Common myeloid progenitor, CD34-positive (primary cell): ENCODE data around the gene KIRREL3.

Experiments used
- CTCF ChIA-PET: fragments of 350-600 bp; sonication (Branson Sonifier 250); formaldehyde crosslinking; loops from one replicate; lab custom pipeline; 2021; ENCODE audit warnings: antibody characterized with exemption; lab: Charles Lee
- POLR2A ChIA-PET: fragments of 350-600 bp; sonication (Branson Sonifier 250); formaldehyde crosslinking; loops from one replicate; lab custom pipeline; 2021; ENCODE audit warnings: antibody characterized with exemption; lab: Charles Lee
- DNase-seq, 3 donors: peaks; one replicate each; pipeline versions ENCODE4 v3.0.0 to v3.0.0-alpha.2; 2013
- H3K27ac ChIP-seq, 2 experiments: 1 replicate in 1 of 2; 2 replicates in 1 of 2; pipeline ENCODE4 v1.7.0; 2013; ENCODE audit warnings: inconsistent platforms in 2 of 2, low read length in 2 of 2, mild to moderate bottlenecking in 2 of 2, low read depth in 1 of 2, moderate library complexity in 1 of 2; ENCODE audit not compliant: severe bottlenecking in 2 of 2, insufficient read depth in 1 of 2, poor library complexity in 1 of 2
- H3K27me3 ChIP-seq, 5 experiments: replicated peaks in 2 of 5; 1 replicate in 3 of 5; 2 replicates in 2 of 5; pipeline versions ENCODE4 v1.6.1 to v1.7.0; 2013; ENCODE audit warnings: low read length in 4 of 5, mild to moderate bottlenecking in 2 of 5, moderate library complexity in 2 of 5, inconsistent platforms in 1 of 5; ENCODE audit not compliant: insufficient read depth in 5 of 5, control insufficient read depth in 4 of 5
- H3K36me3 ChIP-seq, 4 experiments: 1 replicate in 2 of 4; 2 replicates in 2 of 4; pipeline versions ENCODE4 v1.6.1 to v1.7.0; 2013; ENCODE audit warnings: low read length in 3 of 4, control low read depth in 1 of 4, mild to moderate bottlenecking in 1 of 4; ENCODE audit not compliant: control insufficient read depth in 4 of 4, insufficient read depth in 4 of 4
- H3K4me1 ChIP-seq, 4 experiments: 1 replicate in 3 of 4; 2 replicates in 1 of 4; pipeline versions ENCODE4 v1.6.1 to v1.7.1; 2013; ENCODE audit warnings: low read length in 3 of 4, mild to moderate bottlenecking in 3 of 4, control low read depth in 1 of 4, inconsistent platforms in 1 of 4, moderate library complexity in 1 of 4; ENCODE audit not compliant: control insufficient read depth in 4 of 4, insufficient read depth in 4 of 4; ENCODE audit errors: control extremely low read depth in 1 of 4
- H3K4me3 ChIP-seq, 7 experiments: 1 replicate in 4 of 7; 2 replicates in 3 of 7; pipeline versions ENCODE4 v1.5.1 to v1.7.0; 2013; ENCODE audit warnings: mild to moderate bottlenecking in 7 of 7, low read length in 6 of 7, moderate library complexity in 6 of 7, inconsistent platforms in 2 of 7, low read depth in 2 of 7, control low read depth in 1 of 7; ENCODE audit not compliant: insufficient read depth in 4 of 7, control insufficient read depth in 1 of 7; ENCODE audit errors: extremely low read depth in 1 of 7
- H3K9me3 ChIP-seq, 5 experiments: 1 replicate in 4 of 5; 2 replicates in 1 of 5; pipeline versions ENCODE4 v1.6.1 to v1.7.1; 2013; ENCODE audit warnings: low read length in 4 of 5, mild to moderate bottlenecking in 2 of 5, inconsistent platforms in 1 of 5, low read depth in 1 of 5, moderate library complexity in 1 of 5; ENCODE audit not compliant: control insufficient read depth in 4 of 5, insufficient read depth in 2 of 5; ENCODE audit errors: control extremely low read depth in 1 of 5
- WGBS: methylation state at CpG from one replicate; pipeline ENCODE4 v1.1.5; 2013; ENCODE audit not compliant: insufficient coverage; 5-methylcytosine and 5-hydroxymethylcytosine counted together

The KIRREL3 gene

DNA sequence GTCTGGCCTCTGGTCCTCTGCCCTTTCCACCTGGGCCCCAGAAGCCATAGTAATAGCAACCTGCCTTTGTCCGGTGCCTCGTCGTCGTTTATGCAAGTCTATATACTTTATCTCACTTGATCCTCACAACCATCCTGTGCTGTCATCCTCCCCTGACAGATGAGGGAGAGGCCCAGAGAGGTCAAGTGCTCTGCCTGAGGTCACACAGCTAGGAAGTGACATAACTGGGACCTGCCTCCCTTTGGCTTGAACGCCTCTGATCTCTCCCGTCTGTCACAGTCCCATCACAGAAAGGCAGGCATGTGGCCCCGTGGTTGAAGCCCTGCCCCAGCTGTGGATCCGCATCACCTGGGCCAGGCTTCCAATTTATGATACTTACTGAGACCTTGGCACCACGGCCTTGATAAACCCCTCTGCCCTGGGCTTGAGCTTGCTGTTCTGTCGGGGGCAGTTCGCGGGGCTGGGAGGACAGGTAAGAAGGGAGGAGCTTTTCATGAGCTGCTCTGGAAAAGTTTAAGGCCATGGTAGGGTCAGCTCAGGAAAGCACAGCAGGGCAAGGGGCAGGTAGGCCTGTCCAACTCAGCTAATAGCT, 398.1 kb downstream of the KIRREL3 start:
- POLR2A ChIA-PET, result no interaction called here

DNA sequence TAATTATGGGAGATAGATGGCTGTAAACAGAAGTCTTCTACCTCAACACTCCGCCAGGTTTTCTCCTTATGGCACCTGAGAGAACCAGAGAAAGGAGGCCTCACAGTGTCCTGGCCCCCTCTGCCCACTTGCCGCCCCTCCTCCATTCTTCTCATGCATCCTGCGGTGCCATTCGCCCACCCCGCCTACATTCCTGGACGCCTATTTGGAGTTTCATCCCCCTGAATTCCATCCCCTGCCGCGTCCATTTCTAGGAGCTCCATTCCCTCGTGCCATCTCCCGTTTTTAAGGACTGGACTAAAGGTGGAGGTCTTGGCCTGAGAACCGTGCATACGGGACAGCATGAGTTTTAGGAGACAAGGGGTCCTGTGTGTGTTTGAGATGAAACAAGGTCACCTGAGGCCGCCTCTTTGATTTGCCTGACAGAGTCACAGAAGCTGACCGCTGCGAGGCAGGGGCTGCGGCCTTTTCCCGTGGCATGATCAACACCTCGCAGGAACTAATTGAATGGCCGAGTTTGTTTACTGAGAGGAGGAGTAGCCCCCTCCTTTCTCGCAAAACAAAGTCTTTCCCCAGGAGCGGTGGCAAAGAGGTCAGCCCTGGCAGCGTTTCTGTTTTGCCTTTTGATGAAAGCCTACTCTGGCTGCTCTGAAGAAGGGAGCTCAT, 398.9 kb downstream of the KIRREL3 start:
- CTCF ChIA-PET, result no interaction called here
- Histone ChIP-seq H3K9me3 (peaks cover 0 to 6% (median 0%) of the 10 kb centered on the region in 5 experiments), H3K27ac (no peak overlapping the region), H3K27me3 (peaks cover 2 to 69% (median 15%) of the 10 kb centered on the region in 5 experiments), H3K4me3 (no peak overlapping the region), H3K4me1 (no peaks in the 10 kb centered on the region), H3K36me3 (no peaks in the 10 kb centered on the region)
- WGBS, result 69% methylated on average over 18 of the region's 22 CpGs
- POLR2A ChIA-PET, result no interaction called here
- no peak for DNase-seq

More for the DNA sequence above, 398.1 kb downstream of the KIRREL3 start:
- WGBS, result 88% methylated on average over 11 of the region's 12 CpGs
- H3K36me3 ChIP-seq, result no peaks in the 10 kb centered on the region
- no peak overlapping the region for H3K27ac ChIP-seq
- peaks cover 2 to 76% (median 15%) of the 10 kb centered on the region in 5 experiments for H3K27me3 ChIP-seq
- DNase-seq, result no peak
- no peaks in the 10 kb centered on the region for H3K4me1 ChIP-seq
- peaks cover 0 to 6% (median 0%) of the 10 kb centered on the region in 5 experiments for H3K9me3 ChIP-seq
- H3K4me3 ChIP-seq, result no peak overlapping the region
- CTCF ChIA-PET, result no interaction called here

DNA sequence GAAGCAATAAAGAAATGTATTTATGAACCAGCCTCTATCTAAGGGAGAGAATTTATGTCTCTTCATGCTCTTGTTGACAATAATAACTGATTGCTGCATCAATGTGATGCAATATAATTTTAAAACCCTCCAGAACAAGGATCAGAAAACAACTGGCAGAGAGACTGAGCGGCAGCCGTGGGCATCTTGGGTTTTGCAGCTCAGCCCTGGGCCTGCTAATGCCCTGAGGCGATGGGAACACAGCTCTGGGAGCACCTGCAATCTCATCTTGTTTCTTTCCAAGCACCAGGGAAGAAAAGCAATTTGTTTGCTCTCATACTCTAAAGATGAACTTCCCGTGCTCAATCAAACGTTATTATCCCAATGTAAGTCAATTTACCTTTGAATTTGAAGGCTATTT, 399.4 kb downstream of the KIRREL3 start:
- WGBS, result 66% methylated on average over 3 of the region's 5 CpGs

DNA sequence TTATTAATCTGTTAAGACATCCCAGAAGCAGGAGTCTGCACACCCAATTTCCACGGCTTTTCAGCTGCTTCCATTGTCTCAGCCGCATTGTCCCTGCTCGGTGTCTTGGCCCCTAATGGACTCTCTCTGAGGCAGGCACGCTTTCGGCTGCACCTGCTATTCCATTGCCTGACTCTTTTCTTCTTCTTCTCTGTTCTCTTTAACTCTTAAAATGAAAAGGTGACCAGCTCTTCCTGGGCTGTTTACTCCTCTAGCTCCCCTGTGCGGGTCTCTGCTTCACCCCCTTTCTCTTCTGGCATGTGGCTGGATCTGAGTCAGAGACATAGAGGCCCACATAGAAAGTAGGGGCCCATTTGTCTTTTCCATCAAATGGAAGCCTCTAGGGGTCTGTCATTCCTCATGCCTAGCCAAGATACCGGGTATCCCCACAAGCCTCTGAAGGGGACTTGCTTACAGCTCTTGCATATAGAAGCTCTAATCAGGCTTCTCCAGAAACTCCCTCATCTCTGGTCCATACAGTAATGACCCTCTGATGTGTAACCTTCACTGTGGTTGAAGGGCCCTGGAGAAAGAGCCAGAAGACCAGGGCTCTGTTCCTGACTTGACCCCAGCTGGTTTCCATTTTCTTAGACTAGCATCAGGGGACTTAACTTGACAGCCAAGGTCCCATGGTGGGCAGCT, 401.2 kb downstream of the KIRREL3 start:
- no peaks in the 10 kb centered on the region for H3K4me1 ChIP-seq
- 90% methylated on average over 7 of the region's 7 CpGs for WGBS
- no peaks in the 10 kb centered on the region for H3K36me3 ChIP-seq
- peaks cover 2 to 57% (median 11%) of the 10 kb centered on the region in 5 experiments for H3K27me3 ChIP-seq
- DNase-seq, result no peak
- H3K4me3 ChIP-seq, result no peak overlapping the region
- peaks cover 0 to 6% (median 0%) of the 10 kb centered on the region in 5 experiments for H3K9me3 ChIP-seq
- POLR2A ChIA-PET, result no interaction called here
- CTCF ChIA-PET, result interaction anchor here (0.8 to 1.4 kb wide), 2 partner anchors 8 to 391 kb away, joined by 3 read pairs; no protein-coding TSS in a partner anchor
- H3K27ac ChIP-seq, result no peak overlapping the region

More for the DNA sequence above, 399.4 kb downstream of the KIRREL3 start:
- no peaks in the 10 kb centered on the region for H3K36me3 ChIP-seq
- CTCF ChIA-PET, result interaction anchor here (1.2 kb wide), 1 partner anchor 17 kb away, joined by 4 read pairs; no protein-coding TSS in a partner anchor
- H3K27ac ChIP-seq, result no peak overlapping the region
- POLR2A ChIA-PET, result no interaction called here
- peaks cover 0 to 6% (median 0%) of the 10 kb centered on the region in 5 experiments for H3K9me3 ChIP-seq
- no peak overlapping the region for H3K4me3 ChIP-seq
- H3K4me1 ChIP-seq, result no peaks in the 10 kb centered on the region
- peaks cover 2 to 64% (median 15%) of the 10 kb centered on the region in 5 experiments for H3K27me3 ChIP-seq
- no peak for DNase-seq

DNA sequence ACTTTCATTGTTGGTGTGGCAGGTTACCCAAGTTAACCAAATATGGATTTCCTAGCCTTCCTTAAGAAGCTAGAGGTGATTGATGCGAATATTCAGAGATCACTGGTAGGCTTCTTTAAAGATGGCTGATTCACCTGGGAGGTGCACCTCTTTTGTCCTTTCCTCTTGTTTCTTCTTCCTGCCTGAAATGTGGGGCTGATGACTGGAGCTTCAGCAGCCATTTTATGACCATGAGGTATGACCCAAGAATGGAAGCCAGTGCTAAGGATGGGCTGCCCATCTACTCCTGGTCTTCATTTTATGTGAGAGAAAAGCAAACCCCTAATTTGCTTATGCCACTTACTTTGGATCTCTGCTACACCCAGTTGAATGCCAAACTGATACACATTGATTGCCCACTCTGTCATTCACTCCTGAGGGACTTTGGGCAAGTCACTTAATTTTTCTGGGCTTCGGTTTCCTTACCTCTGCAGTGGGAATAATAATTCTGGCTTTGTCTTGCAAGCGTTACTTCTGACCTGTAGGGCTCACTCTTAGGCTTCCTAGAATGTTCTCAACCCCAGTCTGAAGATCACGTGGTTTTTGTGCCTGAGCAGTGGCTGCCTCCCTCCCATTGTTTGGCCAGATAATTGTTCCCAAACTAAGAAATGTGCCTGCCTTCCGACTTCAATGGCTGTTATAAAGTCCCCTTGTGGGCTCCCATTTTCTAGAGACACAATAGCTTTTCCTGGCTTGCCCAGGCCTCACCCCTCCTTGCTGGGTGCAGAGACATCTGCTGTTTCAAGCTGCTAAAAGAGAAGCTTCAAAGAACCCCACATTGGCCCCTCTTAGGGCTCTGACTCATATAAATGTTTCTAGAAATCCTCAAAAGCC, 402.0 kb downstream of the KIRREL3 start:
- ChIA-PET CTCF (interaction anchor here (1.4 to 2.2 kb wide), 2 partner anchors 9 to 24 kb away, joined by 3 to 5 read pairs; no protein-coding TSS in a partner anchor), POLR2A (no interaction called here)
- no peak overlapping the region for H3K27ac ChIP-seq
- no peaks in the 10 kb centered on the region for H3K4me1 ChIP-seq
- H3K36me3 ChIP-seq, result no peaks in the 10 kb centered on the region
- H3K9me3 ChIP-seq, result peaks cover 0 to 6% (median 0%) of the 10 kb centered on the region in 5 experiments
- 75% methylated on average over 5 of the region's 5 CpGs for WGBS
- no peak overlapping the region for H3K4me3 ChIP-seq
- DNase-seq, result no peak
- H3K27me3 ChIP-seq, result peaks cover 2 to 55% (median 11%) of the 10 kb centered on the region in 5 experiments

DNA sequence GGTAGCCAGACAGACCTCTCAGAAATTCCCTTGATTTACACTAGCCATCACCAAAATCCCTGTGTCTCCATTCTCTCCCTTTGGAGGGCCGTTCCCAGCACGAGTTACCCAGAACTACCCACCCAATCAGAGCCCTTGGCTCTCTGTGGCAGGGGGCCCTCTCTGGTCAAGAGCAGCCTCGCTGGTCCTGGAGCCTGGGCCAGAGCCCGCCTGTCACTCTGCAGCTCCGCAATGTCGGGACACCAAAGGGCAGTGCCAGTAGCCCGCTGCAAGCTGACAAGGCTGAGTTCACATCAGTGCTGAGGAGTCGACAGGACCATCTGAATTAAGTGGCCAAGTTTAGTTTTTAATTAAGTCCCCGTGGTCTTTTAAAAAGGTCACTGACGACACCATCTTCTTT, 403.5 kb downstream of the KIRREL3 start:
- POLR2A ChIA-PET, result no interaction called here

More for the DNA sequence above, 403.5 kb downstream of the KIRREL3 start:
- CTCF ChIA-PET, result interaction anchor here (2.2 kb wide), 1 partner anchor 22 kb away, joined by 5 read pairs; no protein-coding TSS in a partner anchor
- Histone ChIP-seq H3K4me1 (no peaks in the 10 kb centered on the region), H3K27me3 (peaks cover 2 to 42% (median 8%) of the 10 kb centered on the region in 5 experiments), H3K9me3 (peaks cover 0 to 6% (median 0%) of the 10 kb centered on the region in 5 experiments), H3K27ac (no peak overlapping the region), H3K4me3 (no peak overlapping the region), H3K36me3 (no peaks in the 10 kb centered on the region)
- WGBS, result 59% methylated on average over 10 of the region's 10 CpGs
- no peak for DNase-seq
